ENCODE results near the gene DHTKD1.
"Not testable (repeated sequence)": the region's sequence is repeated elsewhere in the genome, so short reads cannot be mapped to it uniquely, and the experiment has no call there.

Gene DHTKD1

GRCh38 chr10:12071441-12071840 lies 2.7 kb downstream of the DHTKD1 start:
- DNase-seq = not testable (repeated sequence)

GRCh38 chr10:12073526-12073925 lies 4.8 kb downstream of the DHTKD1 start:
- DNase-seq = no peak

GRCh38 chr10:12077580-12078180 lies 8.9 kb downstream of the DHTKD1 start:
- no peak for DNase-seq

- no peak for DNase-seq
Measured at GRCh38 chr10:12081470-12081869, 12.7 kb downstream of the DHTKD1 start.

- DNase-seq = no peak
Measured at GRCh38 chr10:12081879-12082557, 13.3 kb downstream of the DHTKD1 start.

GRCh38 chr10:12088919-12089318 lies 20.2 kb downstream of the DHTKD1 start:
- no peak for DNase-seq

- no peak for DNase-seq
Measured at GRCh38 chr10:12091421-12091820, 22.7 kb downstream of the DHTKD1 start.

- not testable (repeated sequence) for DNase-seq
Measured at GRCh38 chr10:12097361-12097760, 28.6 kb downstream of the DHTKD1 start.

GRCh38 chr10:12097791-12098190 lies 29.0 kb downstream of the DHTKD1 start:
- DNase-seq = no peak

- no peak for DNase-seq
Measured at GRCh38 chr10:12098966-12099365, 30.2 kb downstream of the DHTKD1 start.

- DNase-seq = no peak
Measured at GRCh38 chr10:12103802-12104201, 35.0 kb downstream of the DHTKD1 start.

GRCh38 chr10:12107781-12108180 lies 39.0 kb downstream of the DHTKD1 start:
- DNase-seq = no peak

- no peak for DNase-seq
Measured at GRCh38 chr10:12109286-12109685, 40.5 kb downstream of the DHTKD1 start.

GRCh38 chr10:12111528-12111927 lies 42.8 kb downstream of the DHTKD1 start:
- no peak for DNase-seq

GRCh38 chr10:12113627-12114026 lies 44.9 kb downstream of the DHTKD1 start:
- DNase-seq = no peak

- DNase-seq = no peak
Measured at GRCh38 chr10:12121673-12122072, 52.9 kb downstream of the DHTKD1 start.

- peak; percentile 98 for DNase-seq
Measured at GRCh38 chr10:12129222-12130111, 60.7 kb downstream of the DHTKD1 start, which contains the start of gene SEC61A2. Gene SEC61A2, plus strand, starts transcription at chr10:12129677. Its CDS starts 111 bp downstream, at chr10:12129788.

- DNase-seq = peak; percentile 21
Measured at GRCh38 chr10:12130237-12130872, 61.6 kb downstream of the DHTKD1 start.

- no peak for DNase-seq
Measured at GRCh38 chr10:12135631-12136030, 66.9 kb downstream of the DHTKD1 start.

GRCh38 chr10:12140038-12140437 lies 71.3 kb downstream of the DHTKD1 start:
- DNase-seq = no peak

- no peak for DNase-seq
Measured at GRCh38 chr10:12144538-12144937, 75.8 kb downstream of the DHTKD1 start.

GRCh38 chr10:12150163-12150562 lies 81.4 kb downstream of the DHTKD1 start:
- DNase-seq = no peak

GRCh38 chr10:12154516-12154915 lies 85.8 kb downstream of the DHTKD1 start:
- DNase-seq = no peak

Data from activated naive CD4-positive, alpha-beta T cell treated with anti-CD3 and anti-CD28 coated beads, Interleukin-2, amount 50 U/mL, for 16 hours (primary cell).